ENCODE results near the gene NFIB. TPM values are rescaled to one million over a fixed set of nuclear protein-coding genes. Genes with fewer than 3 reads are reported as not detected.

Gene NFIB
- total RNA-seq, 4 donors from 2014 or later: 40.2 to 150 (median 83.7) TPM

DNA sequence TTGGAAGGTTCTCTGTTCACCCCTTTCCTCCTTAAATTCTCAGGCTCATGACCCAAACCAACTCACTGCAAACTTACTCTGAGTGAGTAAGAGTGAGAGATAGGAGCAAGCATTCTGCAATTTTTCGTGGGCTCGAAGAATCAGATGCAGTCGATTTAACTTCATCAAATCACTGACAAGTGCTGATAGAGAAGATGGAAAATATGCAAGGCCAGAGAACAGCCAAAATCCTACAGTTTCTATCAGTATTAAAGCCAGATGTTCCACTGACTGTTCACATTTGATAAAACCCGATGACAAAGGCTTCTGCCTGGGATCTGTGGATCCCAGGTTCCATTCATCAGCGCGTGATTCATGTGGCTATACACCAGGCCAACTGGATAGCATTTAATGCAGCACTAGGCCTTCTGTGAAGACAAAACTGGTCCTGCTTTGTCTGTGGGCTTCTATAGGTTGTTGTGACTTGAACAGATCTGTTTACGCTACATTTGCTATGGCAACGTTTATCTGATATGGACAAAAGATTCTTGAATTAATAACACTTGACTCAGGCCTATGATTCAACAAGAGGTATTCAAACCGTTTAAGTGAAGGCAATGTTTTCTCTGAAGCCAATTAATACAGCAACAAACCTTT, 251.2 kb downstream of the NFIB start:
- H3K9me3 ChIP-seq: no peaks in the 10 kb centered on the region
- intact Hi-C loops (cut with DNase I; ENCODE audit: low total_unique reads): no loop called here
- H3K27ac ChIP-seq: no peak overlapping the region
- H3K27me3 ChIP-seq: no peaks in the 10 kb centered on the region
- in situ Hi-C loops (cut with MboI; ENCODE audit: low pct_ligation_motif_present in 1 of 4, low pct_unique_long_range_greater_than_20kb in 1 of 4, low sequenced_read_pairs in 3 of 4): no loop called here
- H3K4me1 ChIP-seq: no peaks in the 10 kb centered on the region
- H3K4me3 ChIP-seq: no peak overlapping the region
- H3K36me3 ChIP-seq: no peaks in the 10 kb centered on the region
- WGBS, 2 donors (ENCODE audit: low coverage in 1 of 2): 76 to 84% methylated on average over 4 to 9 of the region's 9 CpGs
- no peak for TF ChIP-seq EP300 (IDR thresholded peaks at IDR 0.05; ENCODE audit: low read depth)
- TF ChIP-seq POLR2A (IDR thresholded peaks at IDR 0.05): no peak
- TF ChIP-seq, protein P1, sequence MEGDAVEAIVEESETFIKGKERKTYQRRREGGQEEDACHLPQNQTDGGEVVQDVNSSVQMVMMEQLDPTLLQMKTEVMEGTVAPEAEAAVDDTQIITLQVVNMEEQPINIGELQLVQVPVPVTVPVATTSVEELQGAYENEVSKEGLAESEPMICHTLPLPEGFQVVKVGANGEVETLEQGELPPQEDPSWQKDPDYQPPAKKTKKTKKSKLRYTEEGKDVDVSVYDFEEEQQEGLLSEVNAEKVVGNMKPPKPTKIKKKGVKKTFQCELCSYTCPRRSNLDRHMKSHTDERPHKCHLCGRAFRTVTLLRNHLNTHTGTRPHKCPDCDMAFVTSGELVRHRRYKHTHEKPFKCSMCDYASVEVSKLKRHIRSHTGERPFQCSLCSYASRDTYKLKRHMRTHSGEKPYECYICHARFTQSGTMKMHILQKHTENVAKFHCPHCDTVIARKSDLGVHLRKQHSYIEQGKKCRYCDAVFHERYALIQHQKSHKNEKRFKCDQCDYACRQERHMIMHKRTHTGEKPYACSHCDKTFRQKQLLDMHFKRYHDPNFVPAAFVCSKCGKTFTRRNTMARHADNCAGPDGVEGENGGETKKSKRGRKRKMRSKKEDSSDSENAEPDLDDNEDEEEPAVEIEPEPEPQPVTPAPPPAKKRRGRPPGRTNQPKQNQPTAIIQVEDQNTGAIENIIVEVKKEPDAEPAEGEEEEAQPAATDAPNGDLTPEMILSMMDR (IDR thresholded peaks at IDR 0.05): no peak
- no peak for TF ChIP-seq POLR2AphosphoS5 (IDR thresholded peaks at IDR 0.05)
- DNase-seq: no peak

DNA sequence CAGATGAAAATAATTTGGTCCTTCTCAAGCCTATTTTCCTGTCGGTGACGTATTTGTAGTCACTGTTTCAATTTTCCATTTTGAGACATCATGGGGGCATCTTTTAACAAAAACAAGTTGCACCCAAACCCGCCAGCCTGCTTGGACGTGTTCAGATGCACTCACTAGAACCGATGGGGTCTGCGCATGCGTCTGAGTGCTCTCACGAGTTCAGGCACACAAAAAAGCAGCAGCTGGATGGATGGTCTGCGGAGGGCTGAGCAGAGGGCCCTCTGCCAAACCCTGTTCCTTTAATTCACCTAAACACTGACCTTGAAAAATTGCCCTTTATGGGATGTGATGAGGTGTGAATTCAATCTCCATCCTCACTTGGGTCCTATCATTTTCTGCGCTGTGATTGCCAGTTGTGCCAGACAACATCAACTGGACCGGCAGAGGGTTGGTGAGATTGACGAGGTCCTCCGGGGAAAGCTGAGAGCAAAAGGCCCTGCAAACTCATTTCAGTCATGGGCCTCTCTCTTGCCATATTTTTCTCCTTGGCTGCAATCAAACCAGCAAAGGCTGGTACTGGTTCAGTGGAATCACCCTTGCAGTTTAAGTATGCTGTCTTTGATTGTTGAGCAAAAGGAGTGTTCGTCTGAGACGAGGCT, 251.9 kb downstream of the NFIB start:
- H3K9me3 ChIP-seq: no peaks in the 10 kb centered on the region
- H3K27ac ChIP-seq: no peak overlapping the region
- no peak for DNase-seq
- H3K4me1 ChIP-seq: no peaks in the 10 kb centered on the region
- TF ChIP-seq POLR2A (IDR thresholded peaks at IDR 0.05) (no peak), EP300 (IDR thresholded peaks at IDR 0.05; ENCODE audit: low read depth) (no peak), POLR2AphosphoS5 (IDR thresholded peaks at IDR 0.05) (no peak)
- TF ChIP-seq, protein P1 (IDR thresholded peaks at IDR 0.05): no peak
- H3K36me3 ChIP-seq: no peaks in the 10 kb centered on the region
- H3K4me3 ChIP-seq: no peak overlapping the region
- H3K27me3 ChIP-seq: no peaks in the 10 kb centered on the region
- in situ Hi-C loops (cut with MboI; ENCODE audit: low pct_ligation_motif_present in 1 of 4, low pct_unique_long_range_greater_than_20kb in 1 of 4, low sequenced_read_pairs in 3 of 4): no loop called here
- WGBS, 2 donors (ENCODE audit: low coverage in 1 of 2): 60 to 94% methylated on average over 1 to 15 of the region's 15 CpGs
- intact Hi-C loops (cut with DNase I; ENCODE audit: low total_unique reads): no loop called here

DNA sequence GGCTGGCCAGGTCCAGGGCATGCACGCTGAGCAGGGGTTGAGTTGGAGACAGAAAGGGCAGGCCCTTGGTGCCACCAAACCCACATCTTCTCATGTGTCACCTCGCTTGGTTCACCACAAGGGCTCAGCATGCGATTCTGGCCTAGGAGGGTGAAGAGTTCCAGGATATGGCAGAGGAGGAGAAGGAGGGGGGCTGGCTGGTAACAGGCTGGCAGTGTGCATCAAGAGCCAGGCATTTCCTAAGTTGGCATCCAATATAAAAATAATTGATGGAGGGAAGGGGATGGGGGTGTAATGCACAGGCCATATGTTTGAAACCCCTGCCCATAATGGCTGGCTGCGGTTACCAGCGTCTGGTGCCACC, 255.6 kb downstream of the NFIB start:
- Histone ChIP-seq H3K9me3 (no peaks in the 10 kb centered on the region), H3K36me3 (no peaks in the 10 kb centered on the region), H3K4me3 (no peak overlapping the region), H3K27ac (no peak overlapping the region), H3K27me3 (no peaks in the 10 kb centered on the region), H3K4me1 (no peaks in the 10 kb centered on the region)
- intact Hi-C loops (cut with DNase I; ENCODE audit: low total_unique reads): no loop called here
- DNase-seq: no peak
- 60 to 91% methylated on average over 1 to 5 of the region's 5 CpGs for WGBS, 2 donors (ENCODE audit: low coverage in 1 of 2)
- TF ChIP-seq POLR2AphosphoS5 (IDR thresholded peaks at IDR 0.05) (no peak), EP300 (IDR thresholded peaks at IDR 0.05; ENCODE audit: low read depth) (no peak)
- TF ChIP-seq, protein P1 (IDR thresholded peaks at IDR 0.05): no peak
- in situ Hi-C loops (cut with MboI; ENCODE audit: low pct_ligation_motif_present in 1 of 4, low pct_unique_long_range_greater_than_20kb in 1 of 4, low sequenced_read_pairs in 3 of 4): no loop called here

DNA sequence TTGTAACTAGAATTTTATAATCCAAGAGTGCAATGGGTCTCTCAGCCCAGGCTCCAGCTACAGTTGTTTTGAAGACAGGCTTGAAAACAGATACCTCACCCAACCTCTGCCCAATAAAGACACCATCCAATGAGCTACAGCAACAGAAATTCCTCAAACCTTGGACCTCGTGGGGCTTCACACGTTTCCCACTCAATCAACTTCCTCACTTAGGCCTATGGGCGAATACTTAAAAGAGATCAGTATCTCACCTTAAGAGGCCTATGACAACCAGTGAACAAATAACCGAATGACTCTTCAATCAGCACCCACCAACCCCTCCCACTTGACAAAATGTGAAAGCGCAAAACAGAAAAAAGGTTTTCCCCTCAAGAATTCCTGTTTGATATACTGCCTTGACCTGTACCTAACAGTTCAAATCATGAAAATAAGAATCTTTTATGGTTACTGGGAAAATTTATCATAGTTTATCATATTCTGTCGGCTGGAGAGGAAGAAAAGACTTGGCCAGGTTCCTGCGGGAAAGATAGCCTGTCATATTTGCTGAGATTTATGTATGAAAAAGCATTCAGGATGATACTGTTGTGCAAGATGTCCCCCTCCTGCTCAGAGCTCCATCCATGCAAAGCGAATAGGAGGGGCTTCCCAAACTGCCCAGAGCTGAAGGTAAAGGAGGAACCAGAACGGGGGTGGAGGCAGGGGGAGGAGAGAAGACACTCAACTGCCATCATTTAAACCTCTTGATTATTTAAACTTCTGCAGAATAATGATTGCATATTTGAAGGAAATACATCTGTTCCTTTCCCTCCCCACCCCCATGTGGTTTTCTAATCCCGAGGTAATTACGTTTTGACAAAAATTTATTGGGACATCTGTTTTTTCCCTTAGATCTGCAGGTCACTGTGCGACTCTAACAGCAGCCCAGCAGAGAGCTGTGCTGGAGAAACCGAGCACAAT, 256.3 kb downstream of the NFIB start:
- Histone ChIP-seq H3K4me3 (no peak overlapping the region), H3K4me1 (no peaks in the 10 kb centered on the region), H3K27ac (no peak overlapping the region), H3K27me3 (no peaks in the 10 kb centered on the region), H3K9me3 (no peaks in the 10 kb centered on the region), H3K36me3 (no peaks in the 10 kb centered on the region)
- in situ Hi-C loops (cut with MboI; ENCODE audit: low pct_ligation_motif_present in 1 of 4, low pct_unique_long_range_greater_than_20kb in 1 of 4, low sequenced_read_pairs in 3 of 4) (no loop called here), intact Hi-C loops (cut with DNase I; ENCODE audit: low total_unique reads) (no loop called here)
- TF ChIP-seq, protein P1 (IDR thresholded peaks at IDR 0.05): no peak
- TF ChIP-seq POLR2AphosphoS5 (IDR thresholded peaks at IDR 0.05) (no peak), EP300 (IDR thresholded peaks at IDR 0.05; ENCODE audit: low read depth) (no peak), POLR2A (IDR thresholded peaks at IDR 0.05) (no peak)
- DNase-seq: no peak
- WGBS, 2 donors (ENCODE audit: low coverage in 1 of 2): 78 to 86% methylated on average over 7 to 13 of the region's 13 CpGs
